SU-DHL-6 (cell line): ENCODE measurements around the gene EPS8.

Experiments used
- H2AFZ ChIP-seq: fragments of 200-600 bp; sonication (generic); 2 replicates; pipeline ENCODE4 v1.6.1; 2014; ENCODE audit warnings: low read depth, mild to moderate bottlenecking, moderate library complexity, mixed read lengths, antibody characterized with exemption, low read length; ENCODE audit not compliant: severe bottlenecking
- H3F3A ChIP-seq: fragments of 200-600 bp; shearing (Covaris generic); 2 replicates; pipeline ENCODE4 v1.6.0; 2016; ENCODE audit warnings: antibody characterized with exemption, mild to moderate bottlenecking; ENCODE audit not compliant: insufficient read depth
- H3K27ac ChIP-seq: fragments of 200-600 bp; sonication (generic); 2 replicates; pipeline ENCODE4 v1.5.1; 2016; ENCODE audit warnings: low read depth, mild to moderate bottlenecking, low read length, moderate library complexity, mixed read lengths
- H3K27me3 ChIP-seq: fragments of 200-600 bp; sonication (generic), shearing (Covaris generic); 2 replicates; pipeline ENCODE4 v1.6.0; 2014; ENCODE audit warnings: mild to moderate bottlenecking, low read length
- H3K36me3 ChIP-seq: fragments of 200-600 bp; sonication (generic); 2 replicates; pipeline ENCODE4 v1.6.1; 2014; ENCODE audit warnings: mild to moderate bottlenecking, low read length, mixed read lengths
- H3K4me2 ChIP-seq: fragments of 300-600, 200-600 bp; shearing (Covaris generic), sonication (generic); 2 replicates; pipeline ENCODE4 v1.6.0; 2014; ENCODE audit warnings: low read length, low read depth, mild to moderate bottlenecking; ENCODE audit not compliant: poor library complexity, severe bottlenecking
- H3K4me3 ChIP-seq: fragments of 200-600 bp; sonication (generic); 2 replicates; pipeline ENCODE4 v1.5.1; 2014; ENCODE audit warnings: antibody characterized with exemption, low read length, mild to moderate bottlenecking, mixed read lengths; ENCODE audit not compliant: insufficient read depth, poor library complexity, severe bottlenecking
- H3K79me2 ChIP-seq: fragments of 200-600 bp; sonication (generic); 2 replicates; pipeline ENCODE4 v1.6.1; 2014; ENCODE audit warnings: mild to moderate bottlenecking, low read length, moderate library complexity; ENCODE audit not compliant: insufficient read depth
- H3K9ac ChIP-seq: fragments of 200-600 bp; sonication (generic); 2 replicates; pipeline ENCODE4 v1.7.0; 2014; ENCODE audit warnings: mild to moderate bottlenecking, low read length
- H3K9me2 ChIP-seq: fragments of 200-600 bp; sonication (generic); replicated peaks from 2 replicates; pipeline ENCODE4 v1.6.1; 2014; ENCODE audit warnings: low read length; ENCODE audit not compliant: insufficient read depth
- H3K9me3 ChIP-seq: fragments of 200-600 bp; sonication (generic); 2 replicates; pipeline ENCODE4 v1.6.1; 2014; ENCODE audit warnings: low read length, mixed read lengths; ENCODE audit not compliant: insufficient read depth
- H4K20me1 ChIP-seq: fragments of 200-600 bp; sonication (generic); 2 replicates; pipeline ENCODE4 v1.6.1; 2014; ENCODE audit warnings: low read depth, mild to moderate bottlenecking, antibody characterized with exemption, low read length, moderate library complexity, mixed read lengths
- CTCF ChIP-seq: fragments of 200-600 bp; sonication (generic); IDR thresholded peaks from one replicate; pipeline ENCODE4 v1.5.1; 2017; ENCODE audit warnings: antibody characterized with exemption, mild to moderate bottlenecking, low read length, moderate library complexity; ENCODE audit not compliant: insufficient read depth, poor library complexity, severe bottlenecking
- EZH2phosphoT487 ChIP-seq: fragments of 200-600 bp; sonication (generic), shearing (Covaris generic); conservative IDR thresholded peaks from 2 replicates; pipeline ENCODE4 v1.6.1; 2018; ENCODE audit warnings: mild to moderate bottlenecking, antibody characterized with exemption, low read length, moderate library complexity, mixed read lengths

EPS8 gene

GRCh38 chr12:15672671-15673270 lies 116.4 kb downstream of the EPS8 start:
- no peak overlapping the region for H3K4me3 ChIP-seq
- no peaks in the 10 kb centered on the region for H3K9me2 ChIP-seq
- H3K27ac ChIP-seq: no peak overlapping the region
- H2AFZ ChIP-seq: no peak overlapping the region
- no peaks in the 10 kb centered on the region for H3K27me3 ChIP-seq
- no peaks in the 10 kb centered on the region for H3F3A ChIP-seq
- no peak overlapping the region for H3K4me2 ChIP-seq
- no peaks in the 10 kb centered on the region for H3K36me3 ChIP-seq
- TF ChIP-seq EZH2phosphoT487: no peak
- TF ChIP-seq CTCF: no peak
- no peak overlapping the region for H3K9ac ChIP-seq
- no peaks in the 10 kb centered on the region for H3K79me2 ChIP-seq
- H4K20me1 ChIP-seq: no peaks in the 10 kb centered on the region; the same call in 1 of the 2 replicates
- no peaks in the 10 kb centered on the region for H3K9me3 ChIP-seq

- no peak overlapping the region for H3K4me3 ChIP-seq
- no peak for TF ChIP-seq EZH2phosphoT487
- TF ChIP-seq CTCF: no peak
- no peak overlapping the region for H3K9ac ChIP-seq
- no peak overlapping the region for H3K27ac ChIP-seq
- H3F3A ChIP-seq: no peaks in the 10 kb centered on the region
- no peaks in the 10 kb centered on the region for H3K79me2 ChIP-seq
- no peak overlapping the region for H3K4me2 ChIP-seq
- H3K9me2 ChIP-seq: no peaks in the 10 kb centered on the region
- H3K36me3 ChIP-seq: no peaks in the 10 kb centered on the region
- no peaks in the 10 kb centered on the region for H3K27me3 ChIP-seq
- H4K20me1 ChIP-seq: no peaks in the 10 kb centered on the region; the same call in 1 of the 2 replicates
- no peaks in the 10 kb centered on the region for H3K9me3 ChIP-seq
- no peak overlapping the region for H2AFZ ChIP-seq
Observed at GRCh38 chr12:15670756-15671155, 118.4 kb downstream of the EPS8 start.

GRCh38 chr12:15669256-15669948 lies 119.8 kb downstream of the EPS8 start:
- no peak overlapping the region for H2AFZ ChIP-seq
- H3K9me2 ChIP-seq: no peaks in the 10 kb centered on the region
- no peak overlapping the region for H3K9ac ChIP-seq
- H3K36me3 ChIP-seq: no peaks in the 10 kb centered on the region
- no peaks in the 10 kb centered on the region for H3F3A ChIP-seq
- no peaks in the 10 kb centered on the region for H3K79me2 ChIP-seq
- no peaks in the 10 kb centered on the region for H3K9me3 ChIP-seq
- no peaks in the 10 kb centered on the region for H3K27me3 ChIP-seq
- H3K27ac ChIP-seq: no peak overlapping the region
- no peak overlapping the region for H3K4me2 ChIP-seq
- TF ChIP-seq CTCF: no peak
- TF ChIP-seq EZH2phosphoT487: no peak
- no peak overlapping the region for H3K4me3 ChIP-seq
- no peaks in the 10 kb centered on the region; the same call in 1 of the 2 replicates for H4K20me1 ChIP-seq
